H1 (cell line): ENCODE data around the gene TGFBR2.

Source experiments
- CHD1 ChIP-seq: IDR thresholded peaks from 2 replicates; pipeline ENCODE4 v1.6.1; 2012; ENCODE audit warnings: low read depth, low read length, improper control_type of control experiment
- CTCF ChIP-seq, 3 experiments: IDR thresholded peaks; 1 replicate in 2 of 3; 2 replicates in 1 of 3; pipeline versions ENCODE4 v1.5.1 to v1.6.1; 2011; ENCODE audit warnings: low read length in 3 of 3, mild to moderate bottlenecking in 3 of 3, inconsistent platforms in 2 of 3, low read depth in 1 of 3, moderate library complexity in 1 of 3; ENCODE audit not compliant: insufficient read depth in 1 of 3; ENCODE audit errors: control extremely low read depth in 1 of 3
- NRF1 ChIP-seq: IDR thresholded peaks from 2 replicates; pipeline ENCODE4 v1.6.1; 2011; ENCODE audit warnings: mild to moderate bottlenecking, low read depth, low read length, improper control_type of control experiment
- PHF8 ChIP-seq: fragments of 200-600 bp; sonication (generic); conservative IDR thresholded peaks from 2 replicates; pipeline ENCODE4 v1.7.1; 2012; ENCODE audit warnings: low read depth, mild to moderate bottlenecking, inconsistent platforms, low read length, moderate library complexity
- POLR2A ChIP-seq, 2 experiments: IDR thresholded peaks; 1 replicate in 1 of 2; 2 replicates in 1 of 2; pipeline ENCODE4 v1.6.1; 2011; ENCODE audit warnings: low read depth in 2 of 2, low read length in 2 of 2, mild to moderate bottlenecking in 2 of 2; ENCODE audit errors: control extremely low read depth in 1 of 2
- POLR2AphosphoS5 ChIP-seq: IDR thresholded peaks from 2 replicates; pipeline ENCODE4 v1.6.1; 2011; ENCODE audit warnings: low read depth, low read length
- RBBP5 ChIP-seq: IDR thresholded peaks from 2 replicates; pipeline ENCODE4 v1.7.1; 2012; ENCODE audit warnings: low read depth, mild to moderate bottlenecking, inconsistent platforms, low read length, moderate library complexity, borderline replicate concordance
- SIX5 ChIP-seq: IDR thresholded peaks from 2 replicates; pipeline ENCODE4 v1.6.1; 2011; ENCODE audit warnings: mild to moderate bottlenecking, low read depth, low read length

- TF ChIP-seq POLR2A (IDR thresholded peaks at IDR 0.05; ENCODE audit: control extremely low read depth in 1 of 2, low read depth in 2 of 2, low read length in 2 of 2) = no peak
- no peak for TF ChIP-seq CTCF (IDR thresholded peaks at IDR 0.05; ENCODE audit: control extremely low read depth in 1 of 3, insufficient read depth in 1 of 3, low read depth in 1 of 3, low read length in 3 of 3)
- no peak for TF ChIP-seq RBBP5
- no peak for TF ChIP-seq PHF8
- no peak for TF ChIP-seq SIX5
- no peak for TF ChIP-seq NRF1
- TF ChIP-seq POLR2AphosphoS5 = no peak
- TF ChIP-seq CHD1 = no peak
Measured at GRCh38 chr3:30581067-30581585, 25.3 kb upstream of the TGFBR2 start.
